Measurements from ENCODE around the gene DAPK3.
A peak's percentile ranks its signal among the peaks of the same experiment; 100 is the strongest.

The DAPK3 gene

DNA sequence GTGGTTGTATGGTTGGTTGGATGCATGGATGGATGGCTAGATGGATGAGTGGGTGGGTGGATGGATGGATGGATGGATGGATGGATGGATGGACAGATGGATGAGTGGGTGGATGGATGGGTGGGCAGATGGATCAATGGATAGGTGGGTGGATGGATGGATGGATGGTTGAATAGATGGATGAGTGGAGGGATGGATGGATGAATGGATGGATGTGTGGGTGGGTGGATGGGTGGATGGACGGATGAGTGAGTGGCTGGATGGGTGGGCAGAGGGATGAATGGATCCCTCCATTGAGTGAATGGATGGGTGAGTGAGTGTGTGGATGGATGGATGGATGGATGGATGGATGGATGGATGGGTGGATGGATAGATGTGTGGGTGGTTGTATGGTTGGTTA, 47.0 kb downstream of the DAPK3 start (continued):
- TF ChIP-seq, protein P1, sequence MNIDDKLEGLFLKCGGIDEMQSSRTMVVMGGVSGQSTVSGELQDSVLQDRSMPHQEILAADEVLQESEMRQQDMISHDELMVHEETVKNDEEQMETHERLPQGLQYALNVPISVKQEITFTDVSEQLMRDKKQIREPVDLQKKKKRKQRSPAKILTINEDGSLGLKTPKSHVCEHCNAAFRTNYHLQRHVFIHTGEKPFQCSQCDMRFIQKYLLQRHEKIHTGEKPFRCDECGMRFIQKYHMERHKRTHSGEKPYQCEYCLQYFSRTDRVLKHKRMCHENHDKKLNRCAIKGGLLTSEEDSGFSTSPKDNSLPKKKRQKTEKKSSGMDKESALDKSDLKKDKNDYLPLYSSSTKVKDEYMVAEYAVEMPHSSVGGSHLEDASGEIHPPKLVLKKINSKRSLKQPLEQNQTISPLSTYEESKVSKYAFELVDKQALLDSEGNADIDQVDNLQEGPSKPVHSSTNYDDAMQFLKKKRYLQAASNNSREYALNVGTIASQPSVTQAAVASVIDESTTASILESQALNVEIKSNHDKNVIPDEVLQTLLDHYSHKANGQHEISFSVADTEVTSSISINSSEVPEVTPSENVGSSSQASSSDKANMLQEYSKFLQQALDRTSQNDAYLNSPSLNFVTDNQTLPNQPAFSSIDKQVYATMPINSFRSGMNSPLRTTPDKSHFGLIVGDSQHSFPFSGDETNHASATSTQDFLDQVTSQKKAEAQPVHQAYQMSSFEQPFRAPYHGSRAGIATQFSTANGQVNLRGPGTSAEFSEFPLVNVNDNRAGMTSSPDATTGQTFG (tag by site-specific recombination; IDR thresholded peaks at IDR 0.05; ENCODE audit: borderline replicate concordance): 0 out of 2 replicates have a peak, but pooled peaks have one; percentile 29
- TF ChIP-seq ZNF366 (tag by site-specific recombination; conservative IDR thresholded peaks at IDR 0.05) (peak; percentile 87), ZNF311 (tag by site-specific recombination; IDR thresholded peaks at IDR 0.05; ENCODE audit: borderline replicate concordance) (peak; percentile 86; the same call in 1 of the 2 replicates), EGR2 (tag by site-specific recombination; IDR thresholded peaks at IDR 0.05; ENCODE audit: low read depth) (peak; percentile 98), ZNF521 (tag by site-specific recombination; IDR thresholded peaks at IDR 0.05) (0 out of 2 replicates have a peak, but pooled peaks have one; percentile 55)

DNA sequence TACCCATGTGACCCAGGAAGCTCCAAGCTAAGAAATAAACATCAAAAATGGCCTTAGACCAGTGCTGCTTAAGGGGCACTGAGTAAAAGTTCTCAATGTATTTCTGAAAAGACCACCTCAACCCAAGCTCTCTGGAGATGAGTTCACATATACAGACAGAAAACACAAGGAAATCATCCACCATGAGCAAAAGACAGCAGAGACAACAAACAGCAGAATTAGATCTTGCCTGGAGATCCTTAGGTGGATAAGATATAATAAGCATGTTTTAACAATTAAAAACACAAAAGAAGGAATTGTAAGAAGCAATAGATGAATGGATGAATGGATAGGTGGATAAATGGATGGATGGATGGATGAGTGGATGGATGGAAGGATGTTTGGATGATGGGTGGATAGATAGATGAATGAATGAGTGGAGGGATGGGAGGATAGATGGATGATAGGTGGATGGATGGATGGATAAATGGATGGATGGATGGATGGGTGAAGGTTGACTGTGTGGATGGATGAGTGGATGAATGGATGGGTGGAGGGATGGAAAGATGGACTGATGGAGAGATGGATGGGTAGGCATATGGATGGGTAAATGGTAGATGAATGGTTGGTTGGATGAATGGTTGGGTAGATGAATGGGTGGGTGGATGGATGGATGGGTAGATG, 47.7 kb downstream of the DAPK3 start:
- ChIA-PET POLR2A (interaction anchor here (0.5 kb wide), 1 partner anchor 64 kb away, joined by 3 read pairs; no protein-coding TSS in a partner anchor), CTCF (no interaction called here)
- Histone ChIP-seq H3K27ac (ENCODE audit: extremely low read depth, low read depth, low read length) (no peak overlapping the region), H3K4me1 (ENCODE audit: control insufficient read depth, insufficient read depth, low read length) (no peaks in the 10 kb centered on the region), H3K36me3 (ENCODE audit: control insufficient read depth in 2 of 2, insufficient read depth in 1 of 2, low read length in 2 of 2) (no peaks in the 10 kb centered on the region), H3K9me3 (ENCODE audit: control insufficient read depth, insufficient read depth, low read depth, low read length) (no peaks in the 10 kb centered on the region), H3K4me3 (ENCODE audit: low read depth, low read length) (no peak overlapping the region)
- TF ChIP-seq ZNF366 (tag by site-specific recombination; conservative IDR thresholded peaks at IDR 0.05) (peak; percentile 95), ZNF155 (tag by site-specific recombination; IDR thresholded peaks at IDR 0.05) (no peak), ZNF544 (tag by site-specific recombination; IDR thresholded peaks at IDR 0.05) (no peak), ZFHX2 (tag by site-specific recombination; conservative IDR thresholded peaks at IDR 0.05) (no peak), ZNF214 (tag by site-specific recombination; IDR thresholded peaks at IDR 0.05; ENCODE audit: borderline replicate concordance) (no peak), ZNF777 (tag by site-specific recombination; IDR thresholded peaks at IDR 0.05; ENCODE audit: borderline replicate concordance) (no peak), ZNF621 (tag by site-specific recombination; IDR thresholded peaks at IDR 0.05) (no peak), ZBTB21 (tag by site-specific recombination; IDR thresholded peaks at IDR 0.05) (no peak), ZNF843 (tag by site-specific recombination; IDR thresholded peaks at IDR 0.05) (no peak), ZNF416 (tag by site-specific recombination; IDR thresholded peaks at IDR 0.05) (no peak), ZBTB17 (tag by site-specific recombination; IDR thresholded peaks at IDR 0.05) (peak; percentile 75), SETDB1 (IDR thresholded peaks at IDR 0.05; ENCODE audit: insufficient read length, low read length) (peak; percentile 37), SP3 (tag by site-specific recombination; IDR thresholded peaks at IDR 0.05) (no peak), EGR2 (tag by site-specific recombination; IDR thresholded peaks at IDR 0.05; ENCODE audit: low read depth) (no peak), ZNF404 (tag by site-specific recombination; IDR thresholded peaks at IDR 0.05) (no peak), ZNF624 (tag by site-specific recombination; IDR thresholded peaks at IDR 0.05) (no peak)
- TF ChIP-seq, protein P2, sequence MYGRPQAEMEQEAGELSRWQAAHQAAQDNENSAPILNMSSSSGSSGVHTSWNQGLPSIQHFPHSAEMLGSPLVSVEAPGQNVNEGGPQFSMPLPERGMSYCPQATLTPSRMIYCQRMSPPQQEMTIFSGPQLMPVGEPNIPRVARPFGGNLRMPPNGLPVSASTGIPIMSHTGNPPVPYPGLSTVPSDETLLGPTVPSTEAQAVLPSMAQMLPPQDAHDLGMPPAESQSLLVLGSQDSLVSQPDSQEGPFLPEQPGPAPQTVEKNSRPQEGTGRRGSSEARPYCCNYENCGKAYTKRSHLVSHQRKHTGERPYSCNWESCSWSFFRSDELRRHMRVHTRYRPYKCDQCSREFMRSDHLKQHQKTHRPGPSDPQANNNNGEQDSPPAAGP (tag by site-specific recombination; IDR thresholded peaks at IDR 0.05): no peak
- TF ChIP-seq, protein P3, sequence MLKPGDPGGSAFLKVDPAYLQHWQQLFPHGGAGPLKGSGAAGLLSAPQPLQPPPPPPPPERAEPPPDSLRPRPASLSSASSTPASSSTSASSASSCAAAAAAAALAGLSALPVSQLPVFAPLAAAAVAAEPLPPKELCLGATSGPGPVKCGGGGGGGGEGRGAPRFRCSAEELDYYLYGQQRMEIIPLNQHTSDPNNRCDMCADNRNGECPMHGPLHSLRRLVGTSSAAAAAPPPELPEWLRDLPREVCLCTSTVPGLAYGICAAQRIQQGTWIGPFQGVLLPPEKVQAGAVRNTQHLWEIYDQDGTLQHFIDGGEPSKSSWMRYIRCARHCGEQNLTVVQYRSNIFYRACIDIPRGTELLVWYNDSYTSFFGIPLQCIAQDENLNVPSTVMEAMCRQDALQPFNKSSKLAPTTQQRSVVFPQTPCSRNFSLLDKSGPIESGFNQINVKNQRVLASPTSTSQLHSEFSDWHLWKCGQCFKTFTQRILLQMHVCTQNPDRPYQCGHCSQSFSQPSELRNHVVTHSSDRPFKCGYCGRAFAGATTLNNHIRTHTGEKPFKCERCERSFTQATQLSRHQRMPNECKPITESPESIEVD (tag by site-specific recombination; IDR thresholded peaks at IDR 0.05): no peak
- TF ChIP-seq, protein P4, sequence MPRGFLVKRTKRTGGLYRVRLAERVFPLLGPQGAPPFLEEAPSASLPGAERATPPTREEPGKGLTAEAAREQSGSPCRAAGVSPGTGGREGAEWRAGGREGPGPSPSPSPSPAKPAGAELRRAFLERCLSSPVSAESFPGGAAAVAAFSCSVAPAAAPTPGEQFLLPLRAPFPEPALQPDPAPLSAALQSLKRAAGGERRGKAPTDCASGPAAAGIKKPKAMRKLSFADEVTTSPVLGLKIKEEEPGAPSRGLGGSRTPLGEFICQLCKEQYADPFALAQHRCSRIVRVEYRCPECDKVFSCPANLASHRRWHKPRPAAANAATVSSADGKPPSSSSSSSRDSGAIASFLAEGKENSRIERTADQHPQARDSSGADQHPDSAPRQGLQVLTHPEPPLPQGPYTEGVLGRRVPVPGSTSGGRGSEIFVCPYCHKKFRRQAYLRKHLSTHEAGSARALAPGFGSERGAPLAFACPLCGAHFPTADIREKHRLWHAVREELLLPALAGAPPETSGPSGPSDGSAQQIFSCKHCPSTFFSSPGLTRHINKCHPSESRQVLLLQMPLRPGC (tag by site-specific recombination; IDR thresholded peaks at IDR 0.05): no peak
- TF ChIP-seq, protein P5, sequence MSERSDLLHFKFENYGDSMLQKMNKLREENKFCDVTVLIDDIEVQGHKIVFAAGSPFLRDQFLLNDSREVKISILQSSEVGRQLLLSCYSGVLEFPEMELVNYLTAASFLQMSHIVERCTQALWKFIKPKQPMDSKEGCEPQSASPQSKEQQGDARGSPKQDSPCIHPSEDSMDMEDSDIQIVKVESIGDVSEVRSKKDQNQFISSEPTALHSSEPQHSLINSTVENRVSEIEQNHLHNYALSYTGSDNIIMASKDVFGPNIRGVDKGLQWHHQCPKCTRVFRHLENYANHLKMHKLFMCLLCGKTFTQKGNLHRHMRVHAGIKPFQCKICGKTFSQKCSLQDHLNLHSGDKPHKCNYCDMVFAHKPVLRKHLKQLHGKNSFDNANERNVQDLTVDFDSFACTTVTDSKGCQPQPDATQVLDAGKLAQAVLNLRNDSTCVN (tag by site-specific recombination; optimal IDR thresholded peaks at IDR 0.05): no peak
- TF ChIP-seq, protein P6, sequence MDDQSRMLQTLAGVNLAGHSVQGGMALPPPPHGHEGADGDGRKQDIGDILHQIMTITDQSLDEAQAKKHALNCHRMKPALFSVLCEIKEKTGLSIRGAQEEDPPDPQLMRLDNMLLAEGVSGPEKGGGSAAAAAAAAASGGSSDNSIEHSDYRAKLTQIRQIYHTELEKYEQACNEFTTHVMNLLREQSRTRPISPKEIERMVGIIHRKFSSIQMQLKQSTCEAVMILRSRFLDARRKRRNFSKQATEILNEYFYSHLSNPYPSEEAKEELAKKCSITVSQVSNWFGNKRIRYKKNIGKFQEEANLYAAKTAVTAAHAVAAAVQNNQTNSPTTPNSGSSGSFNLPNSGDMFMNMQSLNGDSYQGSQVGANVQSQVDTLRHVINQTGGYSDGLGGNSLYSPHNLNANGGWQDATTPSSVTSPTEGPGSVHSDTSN (CRISPR knock-in tag; IDR thresholded peaks at IDR 0.05): no peak
